WERI-Rb-1 (cell line): ENCODE data around the gene RBP5.
A peak's percentile ranks its signal among the peaks of the same experiment; 100 is the strongest.

ENCODE experiments used
- DNase-seq: peaks from one replicate; pipeline ENCODE4 v3.0.0-alpha.2; 2020
- H3K27ac ChIP-seq: fragments of 250-450 bp; sonication (Bioruptor Pico); 2 replicates; pipeline ENCODE4 v1.5.1; 2020; ENCODE audit warnings: mild to moderate bottlenecking, moderate library complexity
- H3K27me3 ChIP-seq: fragments of 250-450 bp; sonication (Bioruptor Pico); 2 replicates; pipeline ENCODE4 v1.5.1; 2021; ENCODE audit warnings: mild to moderate bottlenecking, low read depth, moderate library complexity; ENCODE audit not compliant: insufficient read depth, severe bottlenecking
- H3K36me3 ChIP-seq: fragments of 250-450 bp; sonication (Bioruptor Pico); 2 replicates; pipeline ENCODE4 v1.5.1; 2020; ENCODE audit warnings: mild to moderate bottlenecking, moderate library complexity
- H3K4me3 ChIP-seq: 2 replicates; pipeline ENCODE4 v1.5.1; 2011; ENCODE audit warnings: low read depth, mild to moderate bottlenecking, control low read depth, low read length
- H3K9me3 ChIP-seq: fragments of 250-450 bp; sonication (Bioruptor Pico); 2 replicates; pipeline ENCODE4 v1.5.1; 2021; ENCODE audit warnings: mild to moderate bottlenecking, moderate library complexity; ENCODE audit not compliant: severe bottlenecking
- CTCF ChIP-seq: IDR thresholded peaks from 2 replicates; pipeline ENCODE4 v1.5.1; 2011; ENCODE audit warnings: low read depth, mild to moderate bottlenecking, control low read depth, inconsistent platforms, low read length

Gene RBP5

GRCh38 chr12:7114008-7114407, 14.7 kb downstream of the RBP5 start:
- no peak for TF ChIP-seq CTCF
- no peaks in the 10 kb centered on the region for H3K9me3 ChIP-seq
- no peak overlapping the region for H3K4me3 ChIP-seq
- H3K36me3 ChIP-seq, result no peaks in the 10 kb centered on the region
- peak overlapping the region; percentile 82 for H3K27ac ChIP-seq
- no peak for DNase-seq
- H3K27me3 ChIP-seq, result no peaks in the 10 kb centered on the region

GRCh38 chr12:7113389-7113871, 15.3 kb downstream of the RBP5 start:
- DNase-seq, result peak; percentile 39

GRCh38 chr12:7112041-7112440, 16.6 kb downstream of the RBP5 start:
- peak overlapping the region; percentile 82; the same call in 1 of the 2 replicates for H3K27ac ChIP-seq
- H3K27me3 ChIP-seq, result no peaks in the 10 kb centered on the region
- H3K4me3 ChIP-seq, result no peak overlapping the region
- no peak for TF ChIP-seq CTCF
- no peaks in the 10 kb centered on the region for H3K9me3 ChIP-seq
- no peaks in the 10 kb centered on the region for H3K36me3 ChIP-seq
- no peak for DNase-seq

More at GRCh38 chr12:7113389-7113871, 15.3 kb downstream of the RBP5 start:
- Histone ChIP-seq H3K27ac (peak overlapping the region; percentile 82), H3K27me3 (no peaks in the 10 kb centered on the region), H3K36me3 (no peaks in the 10 kb centered on the region), H3K4me3 (peak overlapping the region; percentile 5; the same call in 1 of the 2 replicates), H3K9me3 (no peaks in the 10 kb centered on the region)
- peak; percentile 54 for TF ChIP-seq CTCF

- Histone ChIP-seq H3K9me3 (peaks cover 6% of the 10 kb centered on the region), H3K27ac (no peak overlapping the region), H3K36me3 (0 out of 2 replicates have a peak, but pooled peaks cover 6% of the 10 kb centered on the region), H3K4me3 (no peak overlapping the region), H3K27me3 (no peaks in the 10 kb centered on the region)
- TF ChIP-seq CTCF, result no peak
- no peak for DNase-seq
Measured at GRCh38 chr12:7110661-7111060, 18.0 kb downstream of the RBP5 start.

GRCh38 chr12:7109572-7109920, 19.1 kb downstream of the RBP5 start:
- TF ChIP-seq CTCF, result no peak
- peaks cover 6% of the 10 kb centered on the region for H3K9me3 ChIP-seq
- no peak overlapping the region for H3K4me3 ChIP-seq
- 0 out of 2 replicates have a peak, but pooled peaks cover 6% of the 10 kb centered on the region for H3K36me3 ChIP-seq
- H3K27me3 ChIP-seq, result no peaks in the 10 kb centered on the region
- no peak for DNase-seq
- H3K27ac ChIP-seq, result no peak overlapping the region
